HG02884 (cell line): ENCODE results near the gene RNPEPL1.

Source experiments
- ATAC-seq: cut with Tn5 transposase; IDR thresholded peaks from one replicate; pipeline ENCODE4 v1.9.1; 2021; ENCODE audit warnings: mild to moderate bottlenecking, moderate library complexity; ENCODE audit not compliant: unreplicated experiment

RNPEPL1 gene

DNA sequence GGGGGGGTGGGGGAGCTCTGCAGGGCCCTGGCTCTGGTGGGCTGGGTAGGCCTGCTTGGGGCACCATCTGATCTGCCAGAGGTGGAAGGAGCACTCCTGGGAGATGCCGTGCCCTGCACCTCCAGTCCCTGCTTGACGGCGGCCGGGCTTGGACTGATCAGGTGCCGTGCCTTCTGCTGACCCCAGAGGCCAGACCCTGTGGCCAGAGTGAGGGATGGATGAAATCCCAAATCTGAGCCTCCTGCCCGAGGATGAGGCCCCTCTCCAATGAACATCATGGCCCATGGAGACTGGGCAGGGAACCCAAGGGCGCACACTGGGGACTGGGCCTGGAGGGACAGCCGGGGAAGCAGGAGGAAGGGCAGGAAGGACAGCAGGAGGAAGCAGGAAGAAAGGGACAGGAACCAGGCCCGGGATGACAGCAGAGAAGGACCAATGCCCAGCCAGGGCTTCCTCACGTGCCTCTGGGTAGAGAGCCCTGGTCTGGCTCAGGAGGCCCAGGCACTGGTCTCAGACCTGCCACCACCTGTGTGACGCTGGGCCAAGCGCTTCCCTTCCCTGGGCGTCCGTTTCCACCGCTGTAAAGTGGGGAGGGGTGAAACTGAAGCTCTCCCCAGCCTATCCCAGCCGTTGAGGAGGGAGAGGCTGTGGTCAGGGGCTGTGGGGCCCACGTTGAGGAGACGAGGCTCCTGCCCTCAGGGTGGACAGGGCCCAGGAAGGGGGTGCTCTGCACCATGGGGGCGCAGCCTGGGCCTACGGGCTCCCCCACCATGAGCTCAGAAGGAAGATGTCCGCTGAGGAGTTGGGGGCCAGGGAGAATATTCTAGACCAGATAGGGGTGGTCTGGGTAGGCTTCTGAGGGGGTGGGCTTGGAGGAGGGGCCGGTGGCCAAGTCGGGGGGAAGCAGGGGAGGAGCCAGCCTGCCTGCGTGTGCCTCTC, 56.0 kb downstream of the RNPEPL1 start:
- ATAC-seq = no peak

DNA sequence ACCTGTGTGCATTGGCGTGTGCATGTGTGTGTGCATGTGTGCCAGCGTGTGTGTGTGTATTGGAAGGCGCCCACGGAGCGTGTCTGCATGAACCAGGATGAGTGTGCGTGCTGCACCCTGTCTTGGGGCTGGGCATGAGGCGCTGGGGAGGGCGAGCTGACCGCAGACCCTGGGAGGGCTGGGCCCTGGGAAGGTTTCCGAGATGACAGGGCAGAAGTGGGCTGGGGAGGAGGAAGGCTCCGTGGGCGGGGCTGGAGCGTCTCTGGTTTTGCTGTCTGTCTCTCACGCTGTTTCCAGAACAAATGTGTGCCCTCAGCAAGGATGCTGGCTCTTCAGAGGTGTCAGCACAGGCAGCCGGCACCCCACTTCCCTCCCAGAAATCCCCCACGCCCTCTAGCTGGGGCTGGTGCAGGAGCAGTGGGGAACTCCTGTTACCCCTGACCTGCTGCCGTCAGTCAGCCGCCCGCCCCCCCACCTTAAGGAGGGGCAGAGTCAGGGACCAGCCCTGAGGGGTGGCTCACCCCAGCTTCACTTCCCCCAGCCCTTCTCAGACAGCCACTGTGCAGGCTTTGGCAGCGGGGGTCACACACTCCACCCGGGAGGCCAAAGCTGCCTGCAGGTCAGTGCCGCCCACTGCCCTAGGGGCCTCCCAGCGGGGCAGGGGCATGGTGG, 56.8 kb downstream of the RNPEPL1 start, which contains the start of gene GPR35:
TSS of gene GPR35 (plus strand) at position 531 of the 672 bp plus-strand sequence. CDS start 4,473 bp downstream, outside the sequence.
- ATAC-seq = no peak

GRCh38 chr2:240626531-240627300, 58.4 kb downstream of the RNPEPL1 start:
- no peak for ATAC-seq

DNA sequence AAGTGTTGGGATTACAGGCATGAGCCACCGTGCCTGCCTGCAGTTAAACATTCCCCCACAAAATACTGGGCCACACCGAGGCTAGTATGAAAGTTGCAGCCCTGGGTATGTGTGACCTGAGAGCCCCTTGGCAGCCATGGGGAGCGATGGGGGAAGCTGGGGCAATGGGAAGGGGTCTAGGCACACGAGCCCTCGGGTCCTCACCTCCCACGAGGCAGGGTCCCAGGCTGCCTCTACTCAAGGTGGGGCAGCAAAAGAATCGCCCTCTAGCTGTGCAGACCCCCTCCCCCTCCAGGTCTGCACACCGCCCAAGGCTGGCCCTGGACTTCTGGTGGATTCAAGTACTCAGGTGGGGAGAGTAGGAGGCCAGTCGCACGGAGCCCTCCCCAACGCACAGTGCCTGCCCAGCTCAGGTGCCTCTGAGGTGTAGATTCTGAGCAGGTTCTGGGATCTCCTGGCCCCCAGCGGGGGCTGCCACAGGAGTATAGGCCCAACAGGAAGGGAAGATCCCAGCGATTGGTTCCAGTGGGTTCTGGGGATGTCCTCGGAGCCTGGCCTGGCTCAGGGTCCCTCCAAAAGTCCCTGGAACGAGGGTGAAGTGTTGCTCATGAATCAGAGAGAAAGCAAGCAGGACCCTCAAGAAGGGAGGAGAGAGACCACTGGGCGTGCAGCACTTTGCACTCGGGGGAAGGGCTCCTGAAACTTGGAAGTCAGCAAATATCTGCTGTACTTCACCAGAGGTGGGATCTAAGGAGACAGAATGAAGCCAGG, 59.6 kb downstream of the RNPEPL1 start:
- no peak for ATAC-seq

GRCh38 chr2:240628507-240628807, 60.2 kb downstream of the RNPEPL1 start:
- no peak for ATAC-seq

DNA sequence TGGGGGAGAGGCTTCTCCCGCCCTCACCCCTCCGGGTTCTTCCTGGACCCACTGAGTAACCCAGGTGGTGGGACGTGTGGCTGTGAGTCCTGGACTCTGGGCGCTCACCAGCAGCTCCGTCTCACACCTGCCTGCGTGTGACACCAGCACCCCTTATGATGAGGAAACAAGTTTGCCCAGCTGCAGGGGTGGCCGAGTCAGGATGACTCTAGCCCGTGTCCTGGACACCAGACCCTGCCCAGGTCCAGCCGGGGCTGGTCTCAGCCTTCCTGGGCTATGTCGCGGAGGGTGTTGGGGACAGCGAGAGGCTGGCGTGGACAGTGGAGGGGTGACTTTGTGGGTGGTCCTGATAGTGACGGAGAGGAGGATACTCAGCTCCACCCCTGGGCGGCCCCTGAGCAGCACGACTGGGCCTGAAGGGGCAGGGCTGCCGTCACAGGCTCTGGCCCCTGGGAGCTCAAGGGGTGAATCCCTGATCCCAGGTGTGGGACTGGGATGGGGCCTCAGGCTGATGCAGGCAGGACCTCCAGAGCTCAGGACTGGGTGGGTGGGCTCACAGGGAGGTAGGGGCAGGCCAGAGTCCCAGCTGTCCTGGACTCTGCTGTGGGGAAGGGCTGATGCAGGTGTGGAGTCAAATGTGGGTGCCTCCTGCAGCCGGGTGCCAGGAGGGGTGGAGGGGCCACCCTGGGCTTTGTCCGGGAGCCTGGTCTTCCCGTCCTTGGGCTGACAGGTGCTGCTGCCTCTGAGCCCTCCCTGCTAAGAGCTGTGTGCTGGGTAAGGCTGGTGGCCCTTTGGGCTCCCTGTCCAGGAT, 60.7 kb downstream of the RNPEPL1 start:
- no peak for ATAC-seq

DNA sequence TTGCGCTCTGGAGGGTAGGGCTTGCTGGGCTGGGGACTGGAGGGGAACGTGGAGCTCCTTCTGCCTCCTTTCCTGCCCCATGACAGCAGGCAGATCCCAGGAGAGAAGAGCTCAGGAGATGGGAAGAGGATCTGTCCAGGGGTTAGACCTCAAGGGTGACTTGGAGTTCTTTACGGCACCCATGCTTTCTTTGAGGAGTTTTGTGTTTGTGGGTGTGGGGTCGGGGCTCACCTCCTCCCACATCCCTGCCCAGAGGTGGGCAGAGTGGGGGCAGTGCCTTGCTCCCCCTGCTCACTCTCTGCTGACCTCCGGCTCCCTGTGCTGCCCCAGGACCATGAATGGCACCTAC, 61.3 kb downstream of the RNPEPL1 start:
- no peak for ATAC-seq

DNA sequence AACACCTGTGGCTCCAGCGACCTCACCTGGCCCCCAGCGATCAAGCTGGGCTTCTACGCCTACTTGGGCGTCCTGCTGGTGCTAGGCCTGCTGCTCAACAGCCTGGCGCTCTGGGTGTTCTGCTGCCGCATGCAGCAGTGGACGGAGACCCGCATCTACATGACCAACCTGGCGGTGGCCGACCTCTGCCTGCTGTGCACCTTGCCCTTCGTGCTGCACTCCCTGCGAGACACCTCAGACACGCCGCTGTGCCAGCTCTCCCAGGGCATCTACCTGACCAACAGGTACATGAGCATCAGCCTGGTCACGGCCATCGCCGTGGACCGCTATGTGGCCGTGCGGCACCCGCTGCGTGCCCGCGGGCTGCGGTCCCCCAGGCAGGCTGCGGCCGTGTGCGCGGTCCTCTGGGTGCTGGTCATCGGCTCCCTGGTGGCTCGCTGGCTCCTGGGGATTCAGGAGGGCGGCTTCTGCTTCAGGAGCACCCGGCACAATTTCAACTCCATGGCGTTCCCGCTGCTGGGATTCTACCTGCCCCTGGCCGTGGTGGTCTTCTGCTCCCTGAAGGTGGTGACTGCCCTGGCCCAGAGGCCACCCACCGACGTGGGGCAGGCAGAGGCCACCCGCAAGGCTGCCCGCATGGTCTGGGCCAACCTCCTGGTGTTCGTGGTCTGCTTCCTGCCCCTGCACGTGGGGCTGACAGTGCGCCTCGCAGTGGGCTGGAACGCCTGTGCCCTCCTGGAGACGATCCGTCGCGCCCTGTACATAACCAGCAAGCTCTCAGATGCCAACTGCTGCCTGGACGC, 61.9 kb downstream of the RNPEPL1 start:
- no peak for ATAC-seq
